ENCODE data around the gene SDHB. TPM values are rescaled to one million over a fixed set of nuclear protein-coding genes. Genes with fewer than 3 reads are reported as not detected.

SDHB gene
- total and polyA plus RNA-seq, 2 of the 8 experiments (the other 6 are each of a cell fraction or from before 2014, with no cell fraction given): 84.0 to 98.7 TPM

GRCh38 chr1:17071794-17072193 is 18.0 kb upstream of the SDHB start (continued):
- no peak for TF ChIP-seq EP300 (IDR thresholded peaks at IDR 0.05; ENCODE audit: borderline replicate concordance in 1 of 2, low read depth in 2 of 2, low read length in 2 of 2)
